ENCODE results near the gene CLCN4. TPM values are rescaled to one million over a fixed set of nuclear protein-coding genes. Genes with fewer than 3 reads are reported as not detected.

Gene CLCN4
- total RNA-seq, 1 experiment from 2014 or later = 10.9 TPM

DNA sequence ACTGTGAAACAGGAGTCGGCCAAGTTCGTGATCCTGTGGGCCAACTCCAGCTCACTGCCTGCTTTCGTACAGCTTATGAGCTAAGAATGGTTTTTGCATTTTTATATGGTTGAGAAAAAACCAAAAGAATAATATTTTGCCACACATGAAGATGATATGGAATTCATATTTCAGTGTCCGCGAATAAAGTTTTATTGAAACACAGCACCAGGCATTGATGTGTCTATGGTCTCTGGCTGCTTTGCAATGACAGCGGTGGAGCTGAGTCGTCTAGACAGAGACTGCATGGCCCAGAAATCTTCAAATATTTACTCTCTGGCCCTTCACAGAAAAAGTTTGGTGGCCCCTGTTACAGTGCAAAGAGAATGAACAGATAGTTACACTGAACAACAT lies 20.2 kb downstream of the CLCN4 start:
- peaks cover 4% of the 10 kb centered on the region; the same call in 1 of the 2 replicates for H3K36me3 ChIP-seq
- H3K27ac ChIP-seq = no peak overlapping the region
- H3K27me3 ChIP-seq (replicated peaks) = no peaks in the 10 kb centered on the region
- H3K4me3 ChIP-seq = no peak overlapping the region
- H3K9me3 ChIP-seq (replicated peaks) = no peaks in the 10 kb centered on the region
- peaks cover 36% of the 10 kb centered on the region for H3K4me1 ChIP-seq (replicated peaks)
- DNase-seq (ENCODE audit: low read depth in 1 of 2, low spot score in 2 of 2) = no peak

DNA sequence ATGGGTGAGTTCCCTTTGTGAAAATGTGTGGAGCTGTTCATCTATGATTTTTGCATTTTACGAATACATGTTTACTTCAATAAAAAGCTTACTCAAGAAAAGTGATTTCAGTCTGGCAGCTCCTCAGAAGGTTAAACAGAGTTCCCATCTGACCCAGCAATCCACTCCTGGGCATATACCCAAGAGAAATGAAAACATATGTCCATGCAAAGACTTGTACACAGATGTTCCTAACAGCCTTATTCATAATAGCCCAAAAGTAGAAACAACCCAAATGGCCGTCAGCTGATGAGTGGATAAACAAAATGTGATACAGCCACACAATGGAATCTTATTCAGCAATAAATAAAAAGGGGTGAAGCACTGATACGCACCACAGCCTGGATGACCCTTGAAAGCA lies 20.8 kb downstream of the CLCN4 start:
- no peak for DNase-seq (ENCODE audit: low read depth in 1 of 2, low spot score in 2 of 2)
- Histone ChIP-seq H3K27me3 (replicated peaks) (no peaks in the 10 kb centered on the region), H3K4me3 (no peak overlapping the region), H3K4me1 (replicated peaks) (peaks cover 36% of the 10 kb centered on the region), H3K36me3 (peaks cover 4% of the 10 kb centered on the region; the same call in 1 of the 2 replicates), H3K9me3 (replicated peaks) (no peaks in the 10 kb centered on the region), H3K27ac (no peak overlapping the region)

- Histone ChIP-seq H3K27me3 (replicated peaks) (no peaks in the 10 kb centered on the region), H3K4me3 (no peak overlapping the region), H3K27ac (no peak overlapping the region), H3K4me1 (replicated peaks) (peaks cover 26% of the 10 kb centered on the region), H3K36me3 (no peaks in the 10 kb centered on the region), H3K9me3 (replicated peaks) (no peaks in the 10 kb centered on the region)
- DNase-seq (ENCODE audit: low read depth in 1 of 2, low spot score in 2 of 2) = no peak
Measured at GRCh38 chrX:10178866-10179463, 22.2 kb downstream of the CLCN4 start.

DNA sequence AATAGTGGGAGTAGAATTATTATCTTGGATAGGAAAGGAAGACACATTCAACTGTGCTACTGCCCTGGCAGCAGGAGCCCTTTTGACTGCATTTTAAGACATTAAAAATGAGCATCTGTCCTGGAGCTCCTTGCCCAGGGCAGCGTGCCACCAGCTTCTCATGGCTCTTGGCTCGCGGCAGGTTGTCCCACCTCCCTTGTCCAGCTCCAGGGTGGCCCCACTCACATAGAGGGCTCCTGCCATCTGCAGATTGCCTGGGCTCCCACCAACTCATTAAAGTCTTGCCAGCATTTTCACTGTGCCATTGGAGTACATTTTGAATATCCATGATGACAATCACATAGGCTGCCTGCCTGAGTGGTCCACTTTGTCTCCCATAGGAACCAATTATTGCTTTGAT lies 27.0 kb downstream of the CLCN4 start:
- Histone ChIP-seq H3K27me3 (replicated peaks) (no peaks in the 10 kb centered on the region), H3K4me3 (no peak overlapping the region), H3K36me3 (no peaks in the 10 kb centered on the region), H3K27ac (no peak overlapping the region), H3K4me1 (replicated peaks) (no peaks in the 10 kb centered on the region), H3K9me3 (replicated peaks) (no peaks in the 10 kb centered on the region)
- no peak for DNase-seq (ENCODE audit: low read depth in 1 of 2, low spot score in 2 of 2)

DNA sequence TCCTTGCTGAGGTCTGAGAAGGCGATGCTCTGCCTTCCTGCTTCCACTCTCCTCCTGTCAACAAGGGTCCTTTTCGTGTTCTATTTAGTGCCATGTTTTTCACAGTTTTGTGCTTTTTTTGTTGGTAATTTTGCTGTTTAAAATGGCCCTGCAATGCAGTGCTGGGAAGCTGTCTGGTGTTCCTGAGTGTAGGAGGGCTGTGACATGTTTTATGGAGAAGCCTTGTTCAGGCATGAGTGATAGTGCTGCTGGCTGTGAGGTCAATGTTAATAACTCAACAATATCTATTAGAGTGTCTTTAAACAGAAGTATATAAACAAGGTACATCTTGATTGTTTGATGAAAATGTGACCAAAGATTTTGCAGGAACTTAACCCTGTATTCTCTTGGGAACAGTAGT lies 27.6 kb downstream of the CLCN4 start:
- H3K4me1 ChIP-seq (replicated peaks) = no peaks in the 10 kb centered on the region
- H3K27ac ChIP-seq = no peak overlapping the region
- no peaks in the 10 kb centered on the region for H3K27me3 ChIP-seq (replicated peaks)
- no peaks in the 10 kb centered on the region for H3K36me3 ChIP-seq
- no peaks in the 10 kb centered on the region for H3K9me3 ChIP-seq (replicated peaks)
- no peak for DNase-seq (ENCODE audit: low read depth in 1 of 2, low spot score in 2 of 2)
- H3K4me3 ChIP-seq = no peak overlapping the region

DNA sequence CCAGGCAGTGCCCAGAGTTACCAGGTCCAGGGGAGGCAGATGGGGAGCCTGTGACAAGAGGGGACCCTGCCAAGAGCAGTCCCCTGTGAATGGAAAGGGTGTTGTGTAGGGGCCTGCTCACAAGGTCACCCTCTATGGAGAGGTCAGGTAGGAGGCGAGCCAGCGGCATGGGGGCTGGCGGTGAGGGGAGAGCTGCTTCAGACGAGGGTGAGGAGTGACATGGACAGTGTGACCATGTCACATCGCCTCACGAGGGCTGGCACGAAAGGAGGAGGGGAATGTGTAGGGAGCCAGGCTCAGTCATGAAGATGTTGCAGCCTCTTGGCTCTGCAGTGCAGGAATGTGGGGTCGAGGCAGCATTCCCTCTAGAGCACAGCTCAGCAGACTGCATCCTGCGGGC lies 29.6 kb downstream of the CLCN4 start:
- H3K4me3 ChIP-seq = no peak overlapping the region
- no peaks in the 10 kb centered on the region for H3K9me3 ChIP-seq (replicated peaks)
- H3K27ac ChIP-seq = no peak overlapping the region
- no peak for DNase-seq (ENCODE audit: low read depth in 1 of 2, low spot score in 2 of 2)
- H3K4me1 ChIP-seq (replicated peaks) = peaks cover 7% of the 10 kb centered on the region
- no peaks in the 10 kb centered on the region for H3K27me3 ChIP-seq (replicated peaks)
- H3K36me3 ChIP-seq = no peaks in the 10 kb centered on the region

GRCh38 chrX:10187421-10187820 lies 30.6 kb downstream of the CLCN4 start:
- DNase-seq (ENCODE audit: low read depth in 1 of 2, low spot score in 2 of 2) = no peak
- Histone ChIP-seq H3K4me1 (replicated peaks) (peaks cover 7% of the 10 kb centered on the region), H3K27me3 (replicated peaks) (no peaks in the 10 kb centered on the region), H3K36me3 (no peaks in the 10 kb centered on the region), H3K27ac (no peak overlapping the region), H3K4me3 (no peak overlapping the region), H3K9me3 (replicated peaks) (no peaks in the 10 kb centered on the region)

DNA sequence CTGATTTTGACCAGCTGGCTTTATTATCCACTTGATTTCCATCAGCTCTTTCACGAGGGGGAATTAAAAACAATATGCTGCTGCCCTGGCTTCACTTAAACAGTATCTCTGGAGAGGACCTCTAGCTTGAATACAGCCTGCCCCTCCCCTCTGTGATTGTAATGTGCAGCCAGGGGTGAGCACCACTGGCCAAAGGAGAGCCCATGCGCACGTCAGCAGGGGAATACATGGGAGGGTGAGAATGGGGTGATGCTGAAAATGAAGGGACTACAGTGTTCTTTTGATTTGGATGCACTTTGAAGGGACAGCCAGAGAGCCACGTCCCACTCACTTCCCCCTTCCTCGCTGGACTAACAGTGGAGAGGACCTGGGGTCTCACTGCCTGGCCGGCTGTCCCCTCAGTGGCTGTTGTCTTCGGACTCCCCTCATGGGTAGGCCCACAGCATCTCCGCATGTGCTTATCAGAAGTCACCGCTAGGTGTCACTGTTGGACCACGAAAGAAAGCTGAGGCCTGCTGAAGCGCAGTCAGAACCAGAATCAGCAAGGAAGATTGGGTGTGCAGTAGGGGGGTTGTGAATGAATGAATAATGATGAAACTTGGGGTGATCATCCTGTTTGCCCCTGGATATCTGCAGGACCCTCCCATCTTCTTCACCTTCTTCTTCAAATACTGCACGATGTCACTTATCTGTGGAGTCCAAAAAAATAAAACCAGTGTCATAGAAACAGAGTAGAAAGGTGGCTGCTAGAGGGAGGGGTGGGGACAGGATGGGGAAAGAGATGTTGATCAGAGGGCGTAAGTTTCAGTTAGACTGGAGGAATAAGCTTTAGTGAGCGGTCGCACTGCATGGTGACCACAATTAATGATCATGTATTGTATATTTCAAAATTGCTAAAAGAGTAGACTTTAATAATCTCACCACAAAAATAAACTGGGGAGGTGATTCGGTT lies 32.8 kb downstream of the CLCN4 start:
- peak; percentile 59 to 65 for DNase-seq (ENCODE audit: low read depth in 1 of 2, low spot score in 2 of 2)

GRCh38 chrX:10190367-10190766 lies 33.6 kb downstream of the CLCN4 start:
- Histone ChIP-seq H3K9me3 (replicated peaks) (no peaks in the 10 kb centered on the region), H3K4me1 (replicated peaks) (peaks cover 7% of the 10 kb centered on the region), H3K27me3 (replicated peaks) (no peaks in the 10 kb centered on the region), H3K4me3 (no peak overlapping the region), H3K36me3 (no peaks in the 10 kb centered on the region), H3K27ac (peak overlapping the region; percentile 63)
- DNase-seq (ENCODE audit: low read depth in 1 of 2, low spot score in 2 of 2) = peak; percentile 39 to 47

More for the DNA sequence above, 32.8 kb downstream of the CLCN4 start:
- H3K27ac ChIP-seq = peak overlapping the region; percentile 63
- no peak overlapping the region for H3K4me3 ChIP-seq
- no peaks in the 10 kb centered on the region for H3K36me3 ChIP-seq
- no peaks in the 10 kb centered on the region for H3K27me3 ChIP-seq (replicated peaks)
- peaks cover 7% of the 10 kb centered on the region for H3K4me1 ChIP-seq (replicated peaks)
- H3K9me3 ChIP-seq (replicated peaks) = no peaks in the 10 kb centered on the region

DNA sequence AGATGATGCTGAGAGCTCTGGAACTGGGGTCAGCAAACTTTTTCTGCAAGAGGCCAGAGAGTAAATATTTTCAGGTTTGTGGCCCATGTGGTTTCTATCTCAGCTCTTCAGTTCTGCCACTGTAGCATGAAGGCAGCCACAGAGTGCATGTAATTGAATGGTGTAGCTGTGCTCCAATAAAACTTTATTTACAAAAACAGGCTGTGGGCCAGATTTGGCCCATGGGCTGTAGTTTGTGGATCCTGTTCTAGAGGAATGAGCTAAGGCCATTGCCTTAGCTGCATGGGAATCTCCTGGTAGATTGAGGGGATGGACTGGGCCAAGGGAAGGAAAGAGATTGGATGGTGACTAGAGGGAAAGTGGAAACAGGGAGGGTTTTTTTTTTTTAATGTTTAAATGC lies 36.8 kb downstream of the CLCN4 start:
- Histone ChIP-seq H3K27me3 (replicated peaks) (no peaks in the 10 kb centered on the region), H3K9me3 (replicated peaks) (no peaks in the 10 kb centered on the region), H3K4me1 (replicated peaks) (peaks cover 7% of the 10 kb centered on the region), H3K36me3 (no peaks in the 10 kb centered on the region), H3K4me3 (no peak overlapping the region), H3K27ac (no peak overlapping the region)
- DNase-seq (ENCODE audit: low read depth in 1 of 2, low spot score in 2 of 2) = no peak

GRCh38 chrX:10195425-10195824 lies 38.6 kb downstream of the CLCN4 start:
- H3K27ac ChIP-seq = no peak overlapping the region
- H3K4me3 ChIP-seq = no peak overlapping the region
- no peaks in the 10 kb centered on the region for H3K9me3 ChIP-seq (replicated peaks)
- no peak for DNase-seq (ENCODE audit: low read depth in 1 of 2, low spot score in 2 of 2)
- peaks cover under 1% of the 10 kb centered on the region for H3K4me1 ChIP-seq (replicated peaks)
- H3K36me3 ChIP-seq = no peaks in the 10 kb centered on the region
- no peaks in the 10 kb centered on the region for H3K27me3 ChIP-seq (replicated peaks)

GRCh38 chrX:10195947-10196346 lies 39.2 kb downstream of the CLCN4 start:
- H3K4me1 ChIP-seq (replicated peaks) = no peaks in the 10 kb centered on the region
- no peaks in the 10 kb centered on the region for H3K9me3 ChIP-seq (replicated peaks)

DNA sequence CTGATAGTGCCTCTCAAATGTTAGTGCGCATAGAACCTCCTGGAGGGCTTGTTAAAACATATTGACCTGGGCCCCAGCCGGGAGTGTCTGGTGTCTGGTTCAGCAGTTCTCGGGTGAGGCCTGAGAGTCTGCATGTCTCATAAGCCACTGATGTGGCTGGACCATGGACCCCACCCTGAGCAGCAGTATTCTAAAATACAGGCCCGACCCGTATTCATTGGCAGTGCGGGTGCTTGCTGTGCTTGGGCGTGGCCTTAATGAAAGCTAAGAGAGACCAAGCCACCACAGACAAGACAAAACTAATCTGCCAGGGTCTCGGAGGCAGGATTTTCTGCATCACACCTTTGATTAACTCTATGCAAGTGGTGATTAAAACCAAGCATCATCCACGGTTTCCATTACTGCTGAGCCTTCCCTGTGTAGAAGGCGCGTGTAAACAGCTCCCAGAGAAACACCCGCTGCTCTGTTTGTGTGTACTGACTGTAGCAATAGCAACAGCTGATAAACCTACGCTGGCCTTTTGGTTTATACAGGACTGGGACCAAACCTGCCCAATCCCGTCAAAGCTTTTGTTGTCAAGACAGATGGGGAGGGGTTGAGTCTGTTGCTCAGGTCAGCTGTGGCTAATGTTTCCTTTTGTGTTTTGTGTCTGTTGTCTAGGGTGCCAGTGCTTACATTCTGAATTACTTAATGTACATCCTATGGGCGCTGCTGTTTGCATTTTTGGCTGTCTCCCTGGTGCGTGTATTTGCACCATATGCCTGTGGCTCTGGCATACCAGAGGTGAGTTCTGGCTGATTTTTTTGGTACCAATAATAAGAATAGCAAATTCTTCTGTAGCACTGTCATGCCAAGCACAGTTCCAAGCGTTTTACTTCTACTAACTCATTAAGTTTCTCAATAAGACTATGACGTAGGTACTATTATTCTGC lies 40.8 kb downstream of the CLCN4 start:
- H3K4me1 ChIP-seq (replicated peaks) = no peaks in the 10 kb centered on the region
- DNase-seq (ENCODE audit: low read depth in 1 of 2, low spot score in 2 of 2) = no peak
- no peak overlapping the region for H3K4me3 ChIP-seq
- H3K27ac ChIP-seq = no peak overlapping the region
- H3K27me3 ChIP-seq (replicated peaks) = no peaks in the 10 kb centered on the region
- no peaks in the 10 kb centered on the region for H3K36me3 ChIP-seq
- H3K9me3 ChIP-seq (replicated peaks) = no peaks in the 10 kb centered on the region

More at GRCh38 chrX:10195947-10196346, 39.2 kb downstream of the CLCN4 start:
- no peak overlapping the region for H3K4me3 ChIP-seq
- DNase-seq (ENCODE audit: low read depth in 1 of 2, low spot score in 2 of 2) = no peak
- no peak overlapping the region for H3K27ac ChIP-seq
- H3K27me3 ChIP-seq (replicated peaks) = no peaks in the 10 kb centered on the region
- no peaks in the 10 kb centered on the region for H3K36me3 ChIP-seq

Data from SJSA1 (cell line).